Activated T-cell treated with anti-CD3 and anti-CD28 coated beads for 4 hours (primary cell): Measurements from ENCODE around the gene STOML2.
A peak's percentile ranks its signal among the peaks of the same experiment; 100 is the strongest.

ENCODE experiments used
- DNase-seq: peaks from one replicate; pipeline ENCODE4 v3.0.0-alpha.2; 2020

STOML2 gene

GRCh38 chr9:35107297-35108290 is 4.7 kb upstream of the STOML2 start:
- no peak for DNase-seq

GRCh38 chr9:35106343-35106730 is 3.4 kb upstream of the STOML2 start:
- DNase-seq, result no peak

GRCh38 chr9:35105571-35106342 is 2.8 kb upstream of the STOML2 start:
- DNase-seq, result no peak

GRCh38 chr9:35105126-35105525 is 2.2 kb upstream of the STOML2 start:
- no peak for DNase-seq

GRCh38 chr9:35104586-35104985 is 1.7 kb upstream of the STOML2 start:
- no peak for DNase-seq

- no peak for DNase-seq
Observed at GRCh38 chr9:35103660-35104191, 795 bp upstream of the STOML2 start.

GRCh38 chr9:35102465-35102768 is 514 bp downstream of the STOML2 start:
- no peak for DNase-seq

- DNase-seq, result no peak
Observed at GRCh38 chr9:35097573-35097972, 5.4 kb downstream of the STOML2 start.

GRCh38 chr9:35096035-35096849 is 6.7 kb downstream of the STOML2 start, which contains the start of gene PIGO:
PIGO (minus strand) TSS chr9:35096591; CDS start chr9:35095565, 1,026 bp downstream.
- DNase-seq, result peak; percentile 77

- DNase-seq, result no peak
Observed at GRCh38 chr9:35091536-35091935, 11.4 kb downstream of the STOML2 start.

GRCh38 chr9:35089434-35089833 is 13.5 kb downstream of the STOML2 start:
- DNase-seq, result no peak

- no peak for DNase-seq
Observed at GRCh38 chr9:35085078-35085477, 17.9 kb downstream of the STOML2 start.

GRCh38 chr9:35079426-35080341 is 23.2 kb downstream of the STOML2 start, which contains the start of gene FANCG:
FANCG (minus strand) TSS chr9:35079942; CDS start chr9:35079524, 418 bp downstream.
- peak; percentile 68 for DNase-seq

- DNase-seq, result no peak
Observed at GRCh38 chr9:35079041-35079425, 23.9 kb downstream of the STOML2 start.

GRCh38 chr9:35078066-35078465 is 24.9 kb downstream of the STOML2 start:
- DNase-seq, result no peak

GRCh38 chr9:35076848-35077247 is 26.1 kb downstream of the STOML2 start:
- no peak for DNase-seq

GRCh38 chr9:35075358-35075757 is 27.6 kb downstream of the STOML2 start:
- no peak for DNase-seq

GRCh38 chr9:35074791-35075190 is 28.1 kb downstream of the STOML2 start:
- DNase-seq, result no peak

- no peak for DNase-seq
Observed at GRCh38 chr9:35074141-35074540, 28.8 kb downstream of the STOML2 start.

GRCh38 chr9:35073279-35073612 is 29.7 kb downstream of the STOML2 start:
- no peak for DNase-seq

- peak; percentile 94 for DNase-seq
Observed at GRCh38 chr9:35072461-35073278, 30.3 kb downstream of the STOML2 start, which contains the start of gene VCP. VCP (minus strand) TSS chr9:35072625; CDS start chr9:35072353, 272 bp downstream.
